Fibroblast of lung (primary cell): ENCODE measurements around the gene GTPBP1.

ENCODE experiments used
- EZH2 ChIP-seq: IDR thresholded peaks from 2 replicates; pipeline ENCODE4 v1.5.1; 2012; ENCODE audit warnings: low read length, control low read depth, mild to moderate bottlenecking; ENCODE audit errors: missing control alignments
- TF ChIP-seq, protein P1 (sequence below), 2 donors: IDR thresholded peaks in 1 of 2; conservative IDR thresholded peaks in 1 of 2; 1 replicate in 1 of 2; 2 replicates in 1 of 2; pipeline ENCODE4 v1.5.1; 2011 to 2012; ENCODE audit warnings: low read length in 2 of 2, control low read depth in 1 of 2, inconsistent platforms in 1 of 2, low read depth in 1 of 2, mild to moderate bottlenecking in 1 of 2

DNA sequence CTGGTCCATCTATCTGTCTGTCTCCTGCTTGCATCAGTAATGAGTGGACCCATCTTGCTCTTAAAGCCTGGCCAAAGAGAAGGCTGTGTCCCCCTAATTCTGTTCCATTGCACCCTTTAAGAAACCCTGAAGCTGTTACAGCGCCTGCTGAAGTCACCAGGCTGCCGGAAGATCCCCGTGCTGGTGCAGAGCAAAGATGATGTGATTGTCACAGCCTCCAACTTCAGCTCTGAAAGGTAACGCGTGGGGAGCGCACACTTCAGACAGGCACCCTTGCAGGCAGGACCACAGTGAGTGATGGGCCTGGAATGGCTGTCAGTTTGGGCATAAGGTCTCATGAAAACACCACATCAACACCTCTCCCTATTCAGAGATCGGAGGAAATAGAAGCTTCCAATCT, 18.4 kb downstream of the GTPBP1 start:
- TF ChIP-seq, protein P1, sequence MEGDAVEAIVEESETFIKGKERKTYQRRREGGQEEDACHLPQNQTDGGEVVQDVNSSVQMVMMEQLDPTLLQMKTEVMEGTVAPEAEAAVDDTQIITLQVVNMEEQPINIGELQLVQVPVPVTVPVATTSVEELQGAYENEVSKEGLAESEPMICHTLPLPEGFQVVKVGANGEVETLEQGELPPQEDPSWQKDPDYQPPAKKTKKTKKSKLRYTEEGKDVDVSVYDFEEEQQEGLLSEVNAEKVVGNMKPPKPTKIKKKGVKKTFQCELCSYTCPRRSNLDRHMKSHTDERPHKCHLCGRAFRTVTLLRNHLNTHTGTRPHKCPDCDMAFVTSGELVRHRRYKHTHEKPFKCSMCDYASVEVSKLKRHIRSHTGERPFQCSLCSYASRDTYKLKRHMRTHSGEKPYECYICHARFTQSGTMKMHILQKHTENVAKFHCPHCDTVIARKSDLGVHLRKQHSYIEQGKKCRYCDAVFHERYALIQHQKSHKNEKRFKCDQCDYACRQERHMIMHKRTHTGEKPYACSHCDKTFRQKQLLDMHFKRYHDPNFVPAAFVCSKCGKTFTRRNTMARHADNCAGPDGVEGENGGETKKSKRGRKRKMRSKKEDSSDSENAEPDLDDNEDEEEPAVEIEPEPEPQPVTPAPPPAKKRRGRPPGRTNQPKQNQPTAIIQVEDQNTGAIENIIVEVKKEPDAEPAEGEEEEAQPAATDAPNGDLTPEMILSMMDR (conservative IDR thresholded peaks at IDR 0.05 in 1 of 2, IDR thresholded peaks at IDR 0.05 in 1 of 2; ENCODE audit: low read depth in 1 of 2, low read length in 2 of 2): no peak
- TF ChIP-seq EZH2: no peak
